Dermis blood vessel endothelial cell (primary cell): ENCODE data around the gene IDI1. TPM values are rescaled to one million over a fixed set of nuclear protein-coding genes. Genes with fewer than 3 reads are reported as not detected.
"Not testable (repeated sequence)": the region's sequence is repeated elsewhere in the genome, so short reads cannot be mapped to it uniquely, and the experiment has no call there.

Experiments used
- DNase-seq: peaks from one replicate; pipeline ENCODE4 v3.0.0; 2010
- total RNA-seq: library from RNA; depleted of rRNA; stranded (reverse); fragments of >200 nt; gene quantifications from 2 replicates; pipeline ENCODE4 v1.2.3, GENCODE V29; 2014

Gene IDI1
- total RNA-seq: 59.6 and 95.5 TPM in 2 replicates

DNA sequence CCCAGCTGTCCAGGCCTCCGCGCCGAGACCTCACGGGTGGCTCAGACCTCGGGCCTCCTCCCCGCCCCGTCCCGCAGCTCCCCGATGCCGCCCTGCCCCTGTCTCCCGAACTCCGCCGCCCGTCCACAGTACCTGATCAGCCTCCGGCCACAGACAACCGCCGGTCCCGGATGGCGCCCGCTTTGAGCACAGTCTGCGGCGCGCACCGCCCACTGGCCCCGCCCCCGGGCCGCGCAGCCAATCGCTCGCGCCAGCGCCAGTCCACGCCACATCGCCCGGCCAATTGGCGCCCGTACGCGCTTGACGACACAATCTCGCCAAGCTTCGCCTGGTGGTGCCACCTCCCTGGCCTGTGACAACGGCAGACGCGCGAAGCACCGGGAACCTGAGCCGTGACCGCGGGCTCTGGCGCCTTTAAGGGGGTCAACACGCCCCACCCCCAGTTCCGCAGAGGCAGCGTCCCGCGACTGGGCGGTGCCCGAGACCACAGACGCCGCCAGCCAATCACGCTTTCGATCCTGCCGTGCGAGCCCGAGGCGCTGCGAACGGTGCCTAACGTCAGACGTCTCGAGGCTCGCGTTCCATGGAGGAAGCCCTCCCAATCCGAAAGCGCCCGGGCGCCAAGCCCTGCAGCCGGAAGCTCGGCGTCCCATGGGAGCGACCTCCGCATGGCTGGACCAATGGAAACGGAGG lies at the start of gene IDI1:
IDI1 (minus strand) TSS at position 388 of the 693 bp plus-strand sequence; CDS start at position 272, 116 bp downstream.
- DNase-seq: peak; percentile 99

DNA sequence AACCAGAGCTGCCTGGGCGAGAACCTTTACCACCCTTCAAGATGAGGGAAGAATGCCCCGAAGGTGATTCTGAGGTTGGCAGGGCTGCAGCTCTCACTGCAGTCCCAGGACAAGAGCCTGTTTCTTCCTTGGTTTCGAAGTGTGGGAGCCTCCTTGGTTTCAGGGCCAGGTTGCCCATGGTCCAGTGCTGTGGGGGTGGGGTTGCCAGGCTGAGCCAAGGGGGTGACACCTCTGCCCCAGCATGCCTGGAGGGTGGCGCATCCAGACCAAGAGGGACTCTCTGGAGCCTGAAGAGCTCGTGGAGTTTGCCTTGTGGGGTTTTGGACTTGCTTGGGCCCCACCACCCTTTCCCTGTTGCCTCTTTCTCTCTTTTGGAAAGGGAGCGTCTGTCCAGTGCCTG lies 48.5 kb upstream of the IDI1 start:
- no peak for DNase-seq

GRCh38 chr10:1096287-1096889 lies 47.5 kb upstream of the IDI1 start:
- DNase-seq: no peak

GRCh38 chr10:1095498-1095897 lies 46.6 kb upstream of the IDI1 start:
- DNase-seq: no peak

DNA sequence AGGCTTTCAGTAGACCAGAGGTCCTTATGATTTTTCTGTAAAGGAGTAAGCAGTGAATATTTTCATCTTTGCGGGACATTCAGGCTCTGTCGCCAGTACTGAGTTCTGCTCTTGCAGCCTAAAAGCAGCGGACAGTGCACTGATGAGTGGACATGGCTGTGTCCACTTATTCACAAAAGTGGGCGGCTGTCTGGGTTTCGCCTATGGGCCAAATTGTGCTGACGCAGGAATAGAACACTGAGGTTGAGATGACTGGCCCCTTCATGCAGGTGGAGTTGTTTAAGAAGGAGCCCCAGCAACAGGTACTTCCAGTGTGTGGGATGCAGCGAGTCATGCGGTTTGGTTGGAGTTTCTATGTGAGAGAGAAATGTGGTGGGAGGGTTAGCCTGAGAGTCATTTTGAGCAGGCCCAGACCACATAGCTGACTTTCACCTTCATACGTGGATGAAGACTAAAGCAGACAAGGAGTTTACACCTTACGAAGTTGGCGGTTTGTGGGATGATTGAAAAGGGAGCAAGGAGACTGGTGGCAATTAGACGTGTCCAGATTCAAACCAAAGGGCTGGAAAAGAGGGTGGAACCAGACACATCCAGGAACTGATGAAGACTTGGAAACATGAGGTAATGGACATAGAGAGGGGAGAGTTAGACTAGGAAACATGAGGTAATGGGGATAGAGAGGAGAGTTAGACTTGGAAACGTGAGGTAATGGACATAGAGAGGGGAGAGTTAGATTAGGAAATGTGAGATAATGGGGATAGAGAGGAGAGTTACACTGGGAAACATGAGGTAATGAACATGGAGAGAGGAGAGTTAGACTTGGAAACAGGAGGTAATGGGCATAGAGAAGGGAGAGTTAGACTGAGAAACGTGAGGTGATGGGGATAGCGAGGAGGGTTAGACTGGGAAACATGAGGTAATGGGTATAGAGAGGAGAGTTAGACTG lies 45.5 kb upstream of the IDI1 start:
- no peak for DNase-seq

DNA sequence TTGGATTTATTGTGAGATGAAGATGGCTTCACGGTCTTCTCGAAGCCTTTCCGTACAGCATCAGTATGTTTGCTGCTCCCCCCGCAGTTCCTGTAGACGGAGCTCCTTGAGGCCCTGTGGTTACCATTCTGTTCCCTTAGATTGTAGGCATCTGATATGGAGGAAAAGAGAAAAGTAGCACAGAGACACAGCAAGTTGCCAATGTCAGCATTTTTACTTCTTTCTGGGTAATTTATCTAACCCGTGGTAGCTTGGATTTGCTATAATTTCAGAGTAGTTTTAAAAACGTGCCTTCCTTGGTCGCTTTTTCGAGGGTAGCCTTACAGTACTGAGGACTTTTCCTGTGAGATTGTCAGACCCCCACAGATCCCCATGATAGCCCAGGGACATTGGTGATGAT lies 44.8 kb upstream of the IDI1 start:
- DNase-seq: no peak

GRCh38 chr10:1090696-1091095 lies 41.8 kb upstream of the IDI1 start:
- DNase-seq: no peak

- peak; percentile 42 for DNase-seq
Observed at GRCh38 chr10:1089017-1089689, 40.2 kb upstream of the IDI1 start.

- no peak for DNase-seq
Observed at GRCh38 chr10:1086787-1087186, 37.9 kb upstream of the IDI1 start.

- no peak for DNase-seq
Observed at GRCh38 chr10:1085258-1085657, 36.3 kb upstream of the IDI1 start.

DNA sequence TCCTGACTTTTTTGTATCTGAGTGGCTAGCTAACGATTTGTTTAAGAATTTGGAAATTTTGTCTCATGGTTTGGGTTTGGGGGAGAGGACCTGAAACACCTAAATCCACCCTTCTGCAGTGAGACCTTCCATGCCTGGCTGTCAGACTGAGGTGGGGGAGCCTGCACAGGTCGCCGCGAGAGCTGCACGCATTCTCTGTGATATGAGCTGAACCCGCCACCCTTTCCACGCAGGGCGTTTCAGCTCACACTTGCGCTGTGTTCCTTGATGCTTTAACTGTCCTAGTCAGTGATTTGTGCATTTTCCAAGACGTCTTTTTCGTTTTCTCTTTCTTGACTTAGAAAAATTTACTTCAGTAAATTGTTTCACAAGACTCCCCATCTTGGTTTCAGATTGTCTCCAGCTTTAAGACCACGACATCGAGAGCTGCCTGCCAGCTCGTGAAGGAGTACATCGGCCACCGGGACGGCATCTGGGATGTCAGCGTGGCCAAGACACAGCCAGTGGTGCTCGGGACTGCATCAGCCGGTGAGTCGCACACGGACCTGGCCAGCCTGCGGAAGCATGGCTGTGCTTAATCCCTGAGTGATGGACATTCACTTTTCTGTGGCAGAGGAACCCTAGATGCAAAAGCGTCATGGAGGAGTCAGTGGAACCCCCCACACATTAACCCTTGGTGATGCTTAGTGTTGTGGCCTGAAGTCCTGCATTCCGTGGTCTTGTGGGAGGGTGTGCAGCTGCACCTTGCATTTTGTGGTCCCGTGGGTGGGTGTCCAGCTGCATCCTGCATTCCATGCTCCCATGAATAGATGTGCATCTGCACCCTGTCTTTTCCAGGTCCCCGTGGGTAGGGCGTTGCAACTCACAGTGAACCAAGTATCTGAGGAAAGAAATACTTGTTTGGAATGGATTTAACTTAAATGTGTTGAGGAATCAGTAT lies 35.4 kb upstream of the IDI1 start:
- no peak for DNase-seq

GRCh38 chr10:1083581-1083980 lies 34.7 kb upstream of the IDI1 start:
- no peak for DNase-seq

GRCh38 chr10:1078668-1079067 lies 29.7 kb upstream of the IDI1 start:
- DNase-seq: no peak

GRCh38 chr10:1074748-1075308 lies 25.9 kb upstream of the IDI1 start:
- peak; percentile 53 for DNase-seq

GRCh38 chr10:1074052-1074747 lies 25.3 kb upstream of the IDI1 start:
- peak; percentile 40 for DNase-seq

GRCh38 chr10:1070919-1071318 lies 22.0 kb upstream of the IDI1 start:
- no peak for DNase-seq

DNA sequence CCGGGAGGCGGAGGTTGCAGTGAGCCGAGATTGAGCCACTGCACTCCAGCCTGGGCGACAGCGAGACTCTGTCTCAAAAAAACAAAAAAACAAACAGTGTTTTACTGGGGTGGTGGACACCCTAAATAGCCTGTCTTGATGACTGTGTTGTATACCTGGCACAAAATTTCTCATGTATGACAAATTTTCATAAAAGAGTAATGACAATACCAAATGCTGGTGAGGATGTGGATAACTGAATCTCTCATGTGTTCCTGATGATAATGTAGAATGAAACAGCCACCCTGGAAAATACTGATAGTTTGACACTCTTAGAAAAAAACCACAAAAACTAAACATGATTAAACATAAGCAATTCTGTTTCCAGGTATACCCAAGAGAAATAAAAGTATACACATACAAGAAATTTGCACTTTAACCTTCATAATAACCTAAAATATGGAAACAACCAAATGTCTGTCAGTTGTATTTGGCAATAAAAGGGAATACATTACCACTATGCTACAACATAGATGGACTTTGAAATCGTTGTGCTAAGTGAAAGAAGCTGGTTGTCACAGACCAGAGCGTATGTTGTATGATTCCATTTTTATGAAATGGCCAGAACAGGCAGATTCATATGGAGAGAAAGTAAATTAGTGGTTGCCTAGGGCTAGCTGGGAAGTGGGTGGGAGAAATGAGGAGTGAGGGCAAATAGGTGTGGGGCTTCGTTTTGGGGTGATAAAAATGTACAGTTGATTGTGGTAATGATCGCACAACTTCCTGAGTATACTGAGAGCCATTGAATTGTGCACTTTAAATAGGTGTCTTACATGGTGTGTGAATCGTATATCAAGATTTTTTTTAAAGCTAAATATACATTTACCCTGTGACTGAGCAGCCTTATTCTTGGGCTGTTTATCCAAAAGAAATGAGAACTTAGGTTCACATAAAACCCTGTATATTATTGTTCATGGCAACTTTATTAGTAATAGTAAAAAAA lies 19.8 kb upstream of the IDI1 start:
- no peak for DNase-seq

DNA sequence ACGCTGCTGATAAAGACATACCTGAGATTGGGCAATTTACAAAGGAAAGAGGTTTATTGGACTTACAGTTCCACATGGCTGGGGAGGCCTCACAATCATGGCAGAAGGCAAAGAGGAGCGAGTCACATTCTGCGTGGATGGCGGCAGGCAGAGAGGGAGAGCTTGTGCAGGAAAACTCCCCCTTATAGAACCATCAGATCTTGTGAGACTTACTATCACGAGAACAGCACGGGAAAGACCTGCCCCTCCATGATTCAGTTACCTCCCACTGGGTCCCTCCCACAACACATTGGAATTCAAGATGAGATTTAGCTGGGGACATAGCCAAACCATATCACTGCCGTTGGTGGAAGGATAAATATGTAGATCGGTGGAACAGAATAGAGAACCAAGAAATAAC lies 17.8 kb upstream of the IDI1 start:
- not testable (repeated sequence) for DNase-seq

DNA sequence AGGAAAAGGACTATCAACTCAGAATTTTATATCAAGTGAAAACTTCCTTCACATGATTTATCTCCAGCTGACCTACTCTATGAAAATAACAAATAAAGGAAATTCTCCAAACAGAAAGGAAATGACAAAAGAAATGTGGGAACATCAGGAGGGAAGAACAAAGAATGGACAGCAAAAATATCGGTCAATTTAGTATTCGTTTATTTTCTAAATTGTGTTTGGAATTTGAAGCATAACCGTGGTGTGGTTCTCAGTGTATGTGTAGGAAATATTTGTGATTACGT lies 16.0 kb upstream of the IDI1 start:
- DNase-seq: peak; percentile 54
